Cerebellar nuclear complex (tissue), 1 donor: ENCODE measurements around the gene TTLL7.

Source experiments
- DNase-seq, 2 experiments: peaks; one replicate each; lab custom pipeline; 2025; lab: John Stamatoyannopoulos, UW

Gene TTLL7

DNA sequence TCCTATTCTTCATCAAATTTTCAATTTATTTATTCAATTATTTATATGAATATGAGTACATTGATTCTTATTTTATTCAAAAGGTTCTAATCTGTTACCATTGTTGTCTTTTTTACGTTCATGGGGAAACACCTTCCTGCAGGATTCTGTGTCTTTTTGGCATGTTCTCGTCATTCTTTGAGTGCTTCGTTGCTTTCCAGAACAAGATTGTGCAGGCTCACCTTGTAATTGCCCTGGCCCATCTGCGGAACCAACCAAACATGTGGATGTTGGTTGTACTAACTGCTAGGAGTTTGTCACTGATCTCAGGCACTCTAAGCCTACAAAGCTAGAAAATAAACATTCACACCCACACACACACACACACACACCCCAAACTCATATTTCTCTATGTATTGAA is 182.1 kb downstream of the TTLL7 start:
- no peak for DNase-seq

- DNase-seq = no peak
Observed at GRCh38 chr1:83815330-83815729, 183.6 kb downstream of the TTLL7 start.
